H1 (cell line): ENCODE results near the gene LCE1E. TPM values are rescaled to one million over a fixed set of nuclear protein-coding genes. Genes with fewer than 3 reads are reported as not detected.

Experiments used
- CTCF ChIA-PET: fragments of 300-600 bp; sonication (Branson Sonifier 250); formaldehyde crosslinking; loops from one replicate; lab custom pipeline; 2021; ENCODE audit not compliant: partially characterized antibody; lab: Charles Lee
- POLR2A ChIA-PET: fragments of 300-600 bp; sonication (Branson Sonifier 250); formaldehyde crosslinking; loops from one replicate; lab custom pipeline; 2021; ENCODE audit warnings: inconsistent platforms; ENCODE audit not compliant: partially characterized antibody; lab: Charles Lee
- DNase-seq, 2 experiments: peaks; one replicate each; pipeline versions ENCODE4 v3.0.0 to v3.0.0-alpha.2; 2010 to 2022; ENCODE audit warnings: low spot score in 2 of 2, low read depth in 1 of 2, mixed read lengths in 1 of 2
- FAIRE-seq: peaks from 2 replicates; lab custom pipeline; 2011; peaks lifted over from hg19 to GRCh38; lab: Jason Lieb, UNC
- H2AFZ ChIP-seq: 2 replicates; pipeline ENCODE4 v1.8.1; 2012; ENCODE audit warnings: low read length, inconsistent platforms
- H2AK5ac ChIP-seq: 2 replicates; pipeline ENCODE4 v1.6.1; 2013; ENCODE audit warnings: low read depth, low read length
- H2BK120ac ChIP-seq: replicated peaks from 2 replicates; pipeline ENCODE3; 2013; ENCODE audit warnings: low read depth, low read length, inconsistent platforms
- H2BK12ac ChIP-seq: 2 replicates; pipeline ENCODE4 v1.6.1; 2013; ENCODE audit warnings: low read depth, low read length
- H2BK15ac ChIP-seq: 2 replicates; pipeline ENCODE4 v1.6.1; 2013; ENCODE audit warnings: low read length
- H2BK20ac ChIP-seq: 2 replicates; pipeline ENCODE4 v1.6.1; 2013; ENCODE audit warnings: low read length
- H2BK5ac ChIP-seq: 2 replicates; pipeline ENCODE4 v1.6.1; 2013; ENCODE audit warnings: low read depth, low read length
- H3K14ac ChIP-seq: 2 replicates; pipeline ENCODE4 v1.6.1; 2013; ENCODE audit warnings: inconsistent platforms; ENCODE audit not compliant: insufficient read length
- H3K18ac ChIP-seq: 2 replicates; pipeline ENCODE4 v1.6.1; 2013; ENCODE audit warnings: low read length; ENCODE audit errors: extremely low read depth
- H3K23ac ChIP-seq: 2 replicates; pipeline ENCODE4 v1.6.1; 2013; ENCODE audit warnings: inconsistent platforms; ENCODE audit not compliant: insufficient read length
- H3K23me2 ChIP-seq: 2 replicates; pipeline ENCODE4 v1.6.1; 2013; ENCODE audit warnings: low read depth, low read length
- H3K27ac ChIP-seq: 2 replicates; pipeline ENCODE4 v1.6.1; 2011; ENCODE audit warnings: low read depth, low read length, inconsistent platforms
- H3K27me3 ChIP-seq, 4 experiments: replicated peaks in 1 of 4; 1 replicate in 1 of 4; 2 replicates in 3 of 4; pipeline versions ENCODE4 v1.6.1 to v1.8.1; 2011 to 2013; ENCODE audit warnings: low read length in 3 of 4, mild to moderate bottlenecking in 3 of 4, inconsistent platforms in 2 of 4, mixed read lengths in 2 of 4, moderate library complexity in 1 of 4; ENCODE audit not compliant: control insufficient read depth in 3 of 4, insufficient read depth in 3 of 4; ENCODE audit errors: extremely low read depth in 1 of 4
- H3K36me3 ChIP-seq, 4 experiments: 2 replicates each; pipeline versions ENCODE4 v1.6.1 to v1.8.1; 2011 to 2013; ENCODE audit warnings: mild to moderate bottlenecking in 4 of 4, low read length in 3 of 4, moderate library complexity in 2 of 4, control low read depth in 1 of 4, inconsistent platforms in 1 of 4; ENCODE audit not compliant: insufficient read depth in 4 of 4, control insufficient read depth in 2 of 4
- H3K4ac ChIP-seq: replicated peaks from 2 replicates; pipeline ENCODE3; 2013; ENCODE audit warnings: low read length, low read depth, mixed read lengths, inconsistent platforms; ENCODE audit not compliant: insufficient read length
- H3K4me1 ChIP-seq, 4 experiments: replicated peaks in 1 of 4; 1 replicate in 1 of 4; 2 replicates in 3 of 4; pipeline versions ENCODE4 v1.6.1 to v1.8.1; 2011 to 2013; ENCODE audit warnings: low read length in 3 of 4, inconsistent platforms in 2 of 4, mixed read lengths in 1 of 4; ENCODE audit not compliant: insufficient read depth in 4 of 4, control insufficient read depth in 3 of 4
- H3K4me2 ChIP-seq, 2 experiments: 2 replicates each; pipeline versions ENCODE4 v1.6.1 to v1.8.1; 2011 to 2013; ENCODE audit warnings: low read depth in 2 of 2, low read length in 2 of 2, control low read depth in 1 of 2, inconsistent platforms in 1 of 2, mild to moderate bottlenecking in 1 of 2; ENCODE audit not compliant: insufficient read depth in 1 of 2
- H3K4me3 ChIP-seq, 4 experiments: fragments of 200-600, 300-600 bp in 1 of 4; sonication (generic), shearing (Covaris generic), sonication (Bioruptor Twin) in 1 of 4; 2 replicates each; pipeline versions ENCODE4 v1.5.1 to v1.8.1; 2011 to 2016; ENCODE audit warnings: low read length in 4 of 4, low read depth in 3 of 4, control low read depth in 2 of 4, inconsistent platforms in 2 of 4, mild to moderate bottlenecking in 2 of 4, mixed read lengths in 1 of 4, moderate library complexity in 1 of 4; ENCODE audit not compliant: insufficient read depth in 2 of 4; ENCODE audit errors: extremely low read depth in 1 of 4
- H3K56ac ChIP-seq: replicated peaks from 2 replicates; pipeline ENCODE3; 2013; ENCODE audit warnings: low read depth, mild to moderate bottlenecking, mixed read lengths, low read length, inconsistent platforms; ENCODE audit not compliant: insufficient read length
- H3K79me1 ChIP-seq: 2 replicates; pipeline ENCODE4 v1.6.1; 2013; ENCODE audit warnings: low read depth, low read length, control low read depth
- H3K79me2 ChIP-seq, 2 experiments: 2 replicates each; pipeline versions ENCODE4 v1.6.1 to v1.8.1; 2012 to 2013; ENCODE audit warnings: low read length in 2 of 2, mild to moderate bottlenecking in 2 of 2, inconsistent platforms in 1 of 2; ENCODE audit not compliant: insufficient read depth in 2 of 2, control insufficient read depth in 1 of 2
- H3K9ac ChIP-seq, 4 experiments: replicated peaks in 1 of 4; 1 replicate in 1 of 4; 2 replicates in 3 of 4; pipeline versions ENCODE4 v1.6.1 to v1.8.1; 2011 to 2013; ENCODE audit warnings: low read depth in 3 of 4, low read length in 3 of 4, control low read depth in 2 of 4, mild to moderate bottlenecking in 2 of 4, moderate library complexity in 2 of 4, inconsistent platforms in 1 of 4; ENCODE audit errors: extremely low read depth in 1 of 4
- H3K9me3 ChIP-seq, 2 experiments: 2 replicates each; pipeline versions ENCODE4 v1.6.1 to v1.8.1; 2012 to 2013; ENCODE audit warnings: mild to moderate bottlenecking in 2 of 2, moderate library complexity in 2 of 2, control low read depth in 1 of 2, inconsistent platforms in 1 of 2, low read depth in 1 of 2, low read length in 1 of 2, mixed read lengths in 1 of 2; ENCODE audit not compliant: insufficient read depth in 2 of 2
- H4K20me1 ChIP-seq, 2 experiments: replicated peaks in 1 of 2; 2 replicates each; pipeline versions ENCODE3 to v1.8.1; 2011 to 2013; ENCODE audit warnings: inconsistent platforms in 2 of 2, low read length in 2 of 2, mild to moderate bottlenecking in 1 of 2; ENCODE audit not compliant: insufficient read depth in 2 of 2, control insufficient read depth in 1 of 2
- H4K5ac ChIP-seq: 2 replicates; pipeline ENCODE4 v1.6.1; 2013; ENCODE audit warnings: low read length, low read depth, mixed read lengths, inconsistent platforms; ENCODE audit not compliant: insufficient read length
- H4K8ac ChIP-seq: 2 replicates; pipeline ENCODE4 v1.8.0; 2013; ENCODE audit warnings: mild to moderate bottlenecking, moderate library complexity, low read length, inconsistent platforms; ENCODE audit not compliant: insufficient read depth; ENCODE audit errors: extremely low read depth
- H4K91ac ChIP-seq: replicated peaks from 2 replicates; pipeline ENCODE3; 2013; ENCODE audit warnings: low read length, mixed read lengths, inconsistent platforms; ENCODE audit not compliant: insufficient read length
- CBX5 ChIP-seq: fragments of 300-800, 300-1000 bp; sonication (generic); IDR thresholded peaks from 2 replicates; pipeline ENCODE4 v1.7.1; 2016; ENCODE audit warnings: antibody characterized with exemption, low read length, low read depth
- CHD1 ChIP-seq: IDR thresholded peaks from 2 replicates; pipeline ENCODE4 v1.6.1; 2012; ENCODE audit warnings: low read depth, low read length, improper control_type of control experiment
- KDM1A ChIP-seq: fragments of 200-600, 300-600 bp; sonication (generic); IDR thresholded peaks from 2 replicates; pipeline ENCODE4 v1.7.1; 2016; ENCODE audit warnings: mild to moderate bottlenecking, low read length, borderline replicate concordance
- POU5F1 ChIP-seq: IDR thresholded peaks from 2 replicates; pipeline ENCODE4 v1.6.1; 2011; ENCODE audit warnings: low read depth, mild to moderate bottlenecking, low read length, moderate library complexity
- RBBP5 ChIP-seq: IDR thresholded peaks from 2 replicates; pipeline ENCODE4 v1.7.1; 2012; ENCODE audit warnings: low read depth, mild to moderate bottlenecking, inconsistent platforms, low read length, moderate library complexity, borderline replicate concordance
- RXRA ChIP-seq: IDR thresholded peaks from 2 replicates; pipeline ENCODE4 v1.6.1; 2011; ENCODE audit warnings: low read depth, mild to moderate bottlenecking, low read length, moderate library complexity; ENCODE audit not compliant: insufficient read depth
- SP4 ChIP-seq: IDR thresholded peaks from 2 replicates; pipeline ENCODE4 v1.6.1; 2012; ENCODE audit warnings: low read length, inconsistent platforms
- polyA plus RNA-seq, 7 experiments: library from polyadenylated mRNA; depleted of rRNA in 3 of 7; stranded (reverse) in 5 of 7; unstranded in 2 of 7; fragments of >200 nt in 5 of 7; fragments of 200-250 nt in 2 of 7; gene quantifications; 1 replicate in 5 of 7; 2 replicates in 1 of 7; 4 replicates in 1 of 7; pipeline versions ENCODE4 v1.2.1 to v1.2.3, GENCODE V29; 2011 to 2013; ENCODE audit warnings: missing spikeins in 2 of 7, mixed read lengths in 2 of 7
- total RNA-seq: library from RNA; stranded (reverse); fragmentation: NEBNext Ultra II Directional; extraction: Animal tissue kit (Norgen Biotek cat#: 25700); gene quantifications from 2 replicates; pipeline ENCODE4 v1.2.1, GENCODE V29; 2021
- TF ChIP-seq, protein P1 (sequence below): IDR thresholded peaks from 2 replicates; pipeline ENCODE4 v1.6.1; 2011; ENCODE audit warnings: low read depth, mild to moderate bottlenecking, low read length; ENCODE audit not compliant: insufficient read depth
- TF ChIP-seq, protein P2 (sequence below): IDR thresholded peaks from 2 replicates; pipeline ENCODE4 v1.6.1; 2011; ENCODE audit warnings: low read length, improper control_type of control experiment
- TF ChIP-seq, protein P3 (sequence below): IDR thresholded peaks from 2 replicates; pipeline ENCODE4 v1.6.1; 2012; ENCODE audit warnings: inconsistent platforms
- TF ChIP-seq, protein P4 (sequence below), 3 experiments: IDR thresholded peaks; 1 replicate in 2 of 3; 2 replicates in 1 of 3; pipeline versions ENCODE4 v1.5.1 to v1.6.1; 2011; ENCODE audit warnings: low read length in 3 of 3, mild to moderate bottlenecking in 3 of 3, inconsistent platforms in 2 of 3, low read depth in 1 of 3, moderate library complexity in 1 of 3; ENCODE audit not compliant: insufficient read depth in 1 of 3; ENCODE audit errors: control extremely low read depth in 1 of 3

LCE1E gene
- total and polyA plus RNA-seq, 2 of the 8 experiments (the other 6 are each of a cell fraction or from before 2014, with no cell fraction given): not detected

DNA sequence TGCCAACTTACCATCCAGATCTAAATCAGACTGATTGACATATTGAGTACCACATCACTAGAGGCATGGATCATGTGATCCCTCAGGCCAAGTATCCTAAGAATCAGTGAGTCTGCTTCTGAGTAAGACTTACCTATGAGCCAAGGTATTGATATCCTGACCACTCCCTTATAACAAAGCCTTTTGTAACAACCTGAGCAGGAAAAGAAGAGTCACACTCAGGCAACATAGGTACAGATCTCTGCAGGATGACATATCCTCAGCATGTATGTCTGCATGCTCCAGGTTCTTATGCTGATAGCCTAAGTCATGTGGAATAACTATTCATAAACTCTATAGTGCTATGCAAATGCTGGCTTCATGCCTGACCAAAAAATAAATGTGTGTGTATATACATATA lies 38.9 kb downstream of the LCE1E start:
- H3K36me3 ChIP-seq: no peaks in the 10 kb centered on the region
- H3K23ac ChIP-seq: no peak overlapping the region
- POLR2A ChIA-PET: no interaction called here
- peaks cover 59 to 64% of the 10 kb centered on the region in 2 experiments for H3K9me3 ChIP-seq
- H3K79me1 ChIP-seq: no peaks in the 10 kb centered on the region
- H2BK120ac ChIP-seq: no peak overlapping the region
- no peak overlapping the region for H2BK15ac ChIP-seq
- no peak overlapping the region for H2BK12ac ChIP-seq
- H3K4ac ChIP-seq: no peak overlapping the region
- H3K79me2 ChIP-seq: no peaks in the 10 kb centered on the region
- H3K9ac ChIP-seq: no peak overlapping the region
- no peak overlapping the region for H2AK5ac ChIP-seq
- H3K4me1 ChIP-seq: no peaks in the 10 kb centered on the region
- H4K8ac ChIP-seq: no peak overlapping the region
- H3K27ac ChIP-seq: no peak overlapping the region
- no peak overlapping the region for H4K5ac ChIP-seq
- TF ChIP-seq SP4 (no peak), CBX5 (no peak), POU5F1 (no peak), RXRA (no peak), KDM1A (no peak), RBBP5 (no peak), CHD1 (no peak)
- TF ChIP-seq, protein P1, sequence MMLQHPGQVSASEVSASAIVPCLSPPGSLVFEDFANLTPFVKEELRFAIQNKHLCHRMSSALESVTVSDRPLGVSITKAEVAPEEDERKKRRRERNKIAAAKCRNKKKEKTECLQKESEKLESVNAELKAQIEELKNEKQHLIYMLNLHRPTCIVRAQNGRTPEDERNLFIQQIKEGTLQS: no peak
- TF ChIP-seq, protein P2, sequence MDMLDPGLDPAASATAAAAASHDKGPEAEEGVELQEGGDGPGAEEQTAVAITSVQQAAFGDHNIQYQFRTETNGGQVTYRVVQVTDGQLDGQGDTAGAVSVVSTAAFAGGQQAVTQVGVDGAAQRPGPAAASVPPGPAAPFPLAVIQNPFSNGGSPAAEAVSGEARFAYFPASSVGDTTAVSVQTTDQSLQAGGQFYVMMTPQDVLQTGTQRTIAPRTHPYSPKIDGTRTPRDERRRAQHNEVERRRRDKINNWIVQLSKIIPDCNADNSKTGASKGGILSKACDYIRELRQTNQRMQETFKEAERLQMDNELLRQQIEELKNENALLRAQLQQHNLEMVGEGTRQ: no peak
- TF ChIP-seq, protein P3, sequence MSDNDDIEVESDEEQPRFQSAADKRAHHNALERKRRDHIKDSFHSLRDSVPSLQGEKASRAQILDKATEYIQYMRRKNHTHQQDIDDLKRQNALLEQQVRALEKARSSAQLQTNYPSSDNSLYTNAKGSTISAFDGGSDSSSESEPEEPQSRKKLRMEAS: no peak
- TF ChIP-seq, protein P4, sequence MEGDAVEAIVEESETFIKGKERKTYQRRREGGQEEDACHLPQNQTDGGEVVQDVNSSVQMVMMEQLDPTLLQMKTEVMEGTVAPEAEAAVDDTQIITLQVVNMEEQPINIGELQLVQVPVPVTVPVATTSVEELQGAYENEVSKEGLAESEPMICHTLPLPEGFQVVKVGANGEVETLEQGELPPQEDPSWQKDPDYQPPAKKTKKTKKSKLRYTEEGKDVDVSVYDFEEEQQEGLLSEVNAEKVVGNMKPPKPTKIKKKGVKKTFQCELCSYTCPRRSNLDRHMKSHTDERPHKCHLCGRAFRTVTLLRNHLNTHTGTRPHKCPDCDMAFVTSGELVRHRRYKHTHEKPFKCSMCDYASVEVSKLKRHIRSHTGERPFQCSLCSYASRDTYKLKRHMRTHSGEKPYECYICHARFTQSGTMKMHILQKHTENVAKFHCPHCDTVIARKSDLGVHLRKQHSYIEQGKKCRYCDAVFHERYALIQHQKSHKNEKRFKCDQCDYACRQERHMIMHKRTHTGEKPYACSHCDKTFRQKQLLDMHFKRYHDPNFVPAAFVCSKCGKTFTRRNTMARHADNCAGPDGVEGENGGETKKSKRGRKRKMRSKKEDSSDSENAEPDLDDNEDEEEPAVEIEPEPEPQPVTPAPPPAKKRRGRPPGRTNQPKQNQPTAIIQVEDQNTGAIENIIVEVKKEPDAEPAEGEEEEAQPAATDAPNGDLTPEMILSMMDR (IDR thresholded peaks at IDR 0.05; ENCODE audit: control extremely low read depth in 1 of 3, insufficient read depth in 1 of 3, low read depth in 1 of 3, low read length in 3 of 3): no peak
- no peak overlapping the region for H4K91ac ChIP-seq
- H2BK5ac ChIP-seq: no peak overlapping the region
- H3K18ac ChIP-seq: no peak overlapping the region
- H3K14ac ChIP-seq: no peak overlapping the region
- no peaks in the 10 kb centered on the region for H4K20me1 ChIP-seq
- DNase-seq (no peak), FAIRE-seq (no peak)
- no peaks in the 10 kb centered on the region for H3K23me2 ChIP-seq
- no peak overlapping the region for H3K56ac ChIP-seq
- H3K4me2 ChIP-seq: no peak overlapping the region
- no peak overlapping the region for H3K4me3 ChIP-seq
- CTCF ChIA-PET: interaction anchor here (0.7 to 0.8 kb wide), 2 partner anchors 44 to 354 kb away, joined by 3 to 4 read pairs; no protein-coding TSS in a partner anchor
- no peak overlapping the region for H2BK20ac ChIP-seq
- H2AFZ ChIP-seq: no peak overlapping the region
- H3K27me3 ChIP-seq: no peaks in the 10 kb centered on the region
